MCF 10A (cell line): ENCODE data around the gene PHF21B. TPM values are rescaled to one million over a fixed set of nuclear protein-coding genes. Genes with fewer than 3 reads are reported as not detected.

Experiments used
- BruUV-seq: library from RNA; stranded (reverse); fragments of 400-500 nt; replicated peaks from 2 replicates; lab custom pipeline; 2021; lab: Mats Ljungman, UMichigan
- CTCF ChIA-PET: fragments of 300-600 bp; sonication (Branson Sonifier 250); formaldehyde crosslinking; extraction: SDS; loops from one replicate; lab custom pipeline; 2021; ENCODE audit warnings: antibody characterized with exemption, inconsistent platforms; lab: Yijun Ruan, JAX
- POLR2A ChIA-PET: fragments of 300-600, 350-650 bp; sonication (Branson Sonifier 250); formaldehyde crosslinking; extraction: SDS; loops from one replicate; lab custom pipeline; 2020; ENCODE audit warnings: antibody characterized with exemption, inconsistent platforms; lab: Yijun Ruan, JAX
- DNase-seq: peaks from one replicate; pipeline ENCODE4 v3.0.0-alpha.2; 2018; ENCODE audit not compliant: unreplicated experiment
- H3K27ac Mint-ChIP-seq: one replicate; pipeline ENCODE4 v1.8.0; 2022; ENCODE audit warnings: mild to moderate bottlenecking, low read depth, mixed read lengths; ENCODE audit not compliant: unreplicated experiment
- H3K27me3 Mint-ChIP-seq: one replicate; pipeline ENCODE4 v1.8.0; 2022; ENCODE audit warnings: mixed read lengths; ENCODE audit not compliant: insufficient read depth, unreplicated experiment
- H3K36me3 Mint-ChIP-seq: one replicate; pipeline ENCODE4 v1.8.0; 2022; ENCODE audit warnings: mild to moderate bottlenecking, moderate library complexity, mixed read lengths; ENCODE audit not compliant: insufficient read depth, unreplicated experiment
- H3K4me1 Mint-ChIP-seq: one replicate; pipeline ENCODE4 v1.8.0; 2022; ENCODE audit warnings: mixed read lengths; ENCODE audit not compliant: insufficient read depth, unreplicated experiment
- H3K4me3 Mint-ChIP-seq: one replicate; pipeline ENCODE4 v1.8.0; 2022; ENCODE audit warnings: mild to moderate bottlenecking, moderate library complexity, mixed read lengths; ENCODE audit not compliant: unreplicated experiment
- H3K9me3 Mint-ChIP-seq: one replicate; pipeline ENCODE4 v1.8.0; 2022; ENCODE audit warnings: mixed read lengths; ENCODE audit not compliant: unreplicated experiment
- intact Hi-C: fragments of 100-400 bp; cut with micrococcal nuclease; formaldehyde crosslinking; loops from 2 replicates; pipeline ENCODE4 v1.14.1; 2022
- total RNA-seq: library from RNA; stranded (reverse); gene quantifications from 2 replicates; pipeline ENCODE4 v1.2.3, GENCODE V29; 2022
- TF ChIP-seq, protein P1 (sequence below): fragments of 200-600 bp; IDR thresholded peaks from one replicate; pipeline ENCODE4 v1.8.0; 2022; ENCODE audit warnings: antibody characterized with exemption, mild to moderate bottlenecking; ENCODE audit not compliant: unreplicated experiment

The PHF21B gene
- total RNA-seq, 1 experiment from 2014 or later, result 0.75 TPM

DNA sequence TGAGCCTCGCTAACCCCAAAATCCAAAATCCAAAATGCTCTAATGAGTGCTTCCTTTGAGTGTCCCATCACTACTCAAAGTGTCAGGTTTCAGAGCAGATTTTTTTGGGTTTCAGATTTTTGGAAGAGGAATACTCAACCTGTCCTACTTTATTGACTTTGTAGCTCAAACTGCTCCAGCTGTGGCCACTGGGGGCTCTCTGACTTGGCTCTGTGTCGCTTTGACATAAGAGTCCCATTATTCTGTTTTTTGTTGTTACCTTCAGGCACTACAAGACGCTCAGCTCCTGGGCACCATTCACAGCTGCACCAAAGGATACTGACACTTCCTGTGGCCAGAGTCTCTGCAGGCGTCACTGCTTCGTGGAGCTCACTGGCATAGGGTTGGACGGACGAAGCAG, 41.1 kb downstream of the PHF21B start:
- CTCF ChIA-PET, result no interaction called here
- no peak overlapping the region for H3K27ac Mint-ChIP-seq
- BruUV-seq, result no TSS peak
- H3K27me3 Mint-ChIP-seq, result peaks cover 19% of the 10 kb centered on the region
- no peak for DNase-seq
- no peaks in the 10 kb centered on the region for H3K9me3 Mint-ChIP-seq
- intact Hi-C loops, result no loop called here
- no peak overlapping the region for H3K4me3 Mint-ChIP-seq
- TF ChIP-seq, protein P1, sequence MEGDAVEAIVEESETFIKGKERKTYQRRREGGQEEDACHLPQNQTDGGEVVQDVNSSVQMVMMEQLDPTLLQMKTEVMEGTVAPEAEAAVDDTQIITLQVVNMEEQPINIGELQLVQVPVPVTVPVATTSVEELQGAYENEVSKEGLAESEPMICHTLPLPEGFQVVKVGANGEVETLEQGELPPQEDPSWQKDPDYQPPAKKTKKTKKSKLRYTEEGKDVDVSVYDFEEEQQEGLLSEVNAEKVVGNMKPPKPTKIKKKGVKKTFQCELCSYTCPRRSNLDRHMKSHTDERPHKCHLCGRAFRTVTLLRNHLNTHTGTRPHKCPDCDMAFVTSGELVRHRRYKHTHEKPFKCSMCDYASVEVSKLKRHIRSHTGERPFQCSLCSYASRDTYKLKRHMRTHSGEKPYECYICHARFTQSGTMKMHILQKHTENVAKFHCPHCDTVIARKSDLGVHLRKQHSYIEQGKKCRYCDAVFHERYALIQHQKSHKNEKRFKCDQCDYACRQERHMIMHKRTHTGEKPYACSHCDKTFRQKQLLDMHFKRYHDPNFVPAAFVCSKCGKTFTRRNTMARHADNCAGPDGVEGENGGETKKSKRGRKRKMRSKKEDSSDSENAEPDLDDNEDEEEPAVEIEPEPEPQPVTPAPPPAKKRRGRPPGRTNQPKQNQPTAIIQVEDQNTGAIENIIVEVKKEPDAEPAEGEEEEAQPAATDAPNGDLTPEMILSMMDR, result no peak
- no peaks in the 10 kb centered on the region for H3K4me1 Mint-ChIP-seq
- POLR2A ChIA-PET, result interaction anchor here (0.7 kb wide), 1 partner anchor 10 kb away, joined by 3 read pairs; no protein-coding TSS in a partner anchor
- no peaks in the 10 kb centered on the region for H3K36me3 Mint-ChIP-seq

DNA sequence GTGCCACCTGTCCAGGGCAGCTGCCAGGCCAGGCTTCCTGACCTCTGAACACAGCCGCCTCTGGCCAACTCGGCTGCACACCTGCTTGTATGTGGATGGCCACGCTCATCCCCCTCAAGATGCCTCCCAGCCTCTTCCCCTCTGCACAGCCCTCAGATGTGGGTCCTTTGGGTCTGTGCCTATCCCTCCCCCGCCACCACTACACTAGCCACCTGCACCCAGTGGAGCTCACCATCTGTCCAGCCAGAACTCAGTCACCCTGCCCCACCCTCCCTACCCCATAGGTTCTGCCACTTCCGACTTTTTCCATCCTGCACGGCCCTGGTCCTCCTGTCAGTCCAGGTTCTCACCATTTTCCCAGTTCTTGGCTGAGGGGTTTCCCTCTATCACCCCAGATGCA, 44.6 kb downstream of the PHF21B start:
- intact Hi-C loops, result no loop called here
- Mint-ChIP-seq H3K27ac (no peak overlapping the region), H3K4me1 (no peaks in the 10 kb centered on the region), H3K9me3 (no peaks in the 10 kb centered on the region), H3K27me3 (no peaks in the 10 kb centered on the region), H3K4me3 (no peak overlapping the region), H3K36me3 (peaks cover 4% of the 10 kb centered on the region)
- ChIA-PET CTCF (no interaction called here), POLR2A (no interaction called here)
- no peak for DNase-seq
- TF ChIP-seq, protein P1, result no peak
- BruUV-seq, result no TSS peak

DNA sequence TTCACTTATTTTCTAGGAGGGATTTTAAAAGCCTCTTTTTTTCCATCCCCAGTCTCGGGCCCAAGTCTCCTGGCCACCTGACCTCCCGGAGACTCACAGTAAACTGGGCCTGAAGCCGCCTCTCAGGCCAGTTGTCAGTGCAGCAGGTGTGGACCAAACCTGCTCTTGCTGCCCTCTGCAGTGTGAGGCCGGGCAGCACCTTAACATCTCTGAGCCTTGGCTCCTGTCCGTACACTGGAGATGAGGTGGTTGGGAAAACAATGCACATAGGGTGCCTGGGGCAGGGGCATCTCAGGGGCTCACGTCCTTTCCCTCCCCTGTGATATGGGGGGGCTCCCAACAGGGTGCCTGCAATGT, 45.1 kb downstream of the PHF21B start:
- TF ChIP-seq, protein P1, result no peak
- DNase-seq, result no peak
- BruUV-seq, result no TSS peak
- no peak overlapping the region for H3K4me3 Mint-ChIP-seq
- intact Hi-C loops, result loop anchor here (5.0 kb wide), 1 partner anchor 142 kb away; no protein-coding TSS in a partner anchor
- ChIA-PET CTCF (no interaction called here), POLR2A (no interaction called here)
- no peak overlapping the region for H3K27ac Mint-ChIP-seq
- no peaks in the 10 kb centered on the region for H3K4me1 Mint-ChIP-seq
- no peaks in the 10 kb centered on the region for H3K9me3 Mint-ChIP-seq
- peaks cover 4% of the 10 kb centered on the region for H3K36me3 Mint-ChIP-seq
- no peaks in the 10 kb centered on the region for H3K27me3 Mint-ChIP-seq

DNA sequence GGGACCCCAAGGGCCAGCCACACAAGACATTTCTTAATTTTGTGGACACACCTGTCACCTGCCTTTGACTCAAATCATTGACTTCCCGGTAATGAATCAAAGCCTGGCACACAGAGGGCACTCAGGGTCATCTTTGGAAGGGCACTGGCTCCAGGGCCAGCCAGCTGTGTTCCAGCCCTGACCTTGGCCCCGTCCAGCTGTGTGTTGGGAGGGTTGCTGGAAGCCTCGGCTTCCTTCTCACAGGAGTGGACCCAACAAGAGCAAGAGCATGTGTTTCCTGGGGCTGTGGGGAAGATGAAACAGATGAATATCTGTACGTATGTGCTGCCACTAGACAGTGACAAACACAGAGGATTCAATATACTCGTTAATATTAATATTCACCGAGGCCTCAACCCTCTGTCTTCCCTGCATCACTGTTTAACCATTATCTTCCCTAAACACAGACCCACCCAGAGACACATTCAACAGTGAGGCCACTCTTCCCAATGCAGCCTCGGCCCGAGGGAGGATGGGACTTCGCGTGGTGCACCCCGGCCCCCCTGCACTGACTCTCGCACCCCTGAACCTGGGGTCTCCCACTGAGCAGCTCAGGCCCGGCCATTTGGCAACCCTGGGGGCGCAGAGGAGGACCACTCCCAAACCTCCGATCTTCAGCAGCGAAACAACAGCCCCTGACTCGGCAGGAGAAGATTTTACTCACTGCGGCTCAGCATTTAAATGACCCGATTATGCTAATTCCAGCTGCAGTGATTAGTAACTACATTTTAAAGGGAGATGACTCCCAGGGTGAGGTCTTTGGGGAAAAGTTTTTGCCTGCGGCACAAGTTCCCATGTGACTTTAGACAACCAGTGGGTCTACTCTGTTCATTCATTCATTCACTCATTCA, 45.7 kb downstream of the PHF21B start:
- DNase-seq, result no peak
- TF ChIP-seq, protein P1, result no peak
- Mint-ChIP-seq H3K27ac (no peak overlapping the region), H3K4me1 (no peaks in the 10 kb centered on the region), H3K36me3 (peaks cover 4% of the 10 kb centered on the region), H3K9me3 (no peaks in the 10 kb centered on the region), H3K4me3 (no peak overlapping the region), H3K27me3 (no peaks in the 10 kb centered on the region)
- ChIA-PET POLR2A (no interaction called here), CTCF (interaction anchor here (0.6 to 0.7 kb wide), 2 partner anchors 9 to 137 kb away, joined by 3 read pairs; no protein-coding TSS in a partner anchor)
- intact Hi-C loops, result loop anchor here (5.0 kb wide), 1 partner anchor 142 kb away; no protein-coding TSS in a partner anchor
- BruUV-seq, result no TSS peak
